ENCODE data around the gene A1BG.

A1BG gene

DNA sequence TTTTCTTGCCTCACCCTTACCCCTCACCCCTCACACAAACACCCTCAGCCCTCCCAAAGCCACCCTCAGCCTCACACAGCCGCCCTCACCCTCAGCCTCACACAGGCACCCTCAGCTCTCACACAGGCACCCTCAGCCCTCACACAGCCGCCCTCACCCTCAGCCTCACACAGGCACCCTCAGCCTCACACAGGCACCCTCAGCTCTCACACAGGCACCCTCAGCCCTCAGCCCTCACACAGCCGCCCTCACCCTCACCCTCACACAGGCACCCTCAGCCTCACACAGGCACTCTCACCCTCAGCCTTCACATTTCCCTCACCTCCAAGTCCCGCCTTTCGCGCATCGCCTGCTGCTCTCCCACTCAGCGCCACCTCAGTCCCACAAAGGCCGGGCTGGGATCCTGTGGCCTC is 26.8 kb downstream of the A1BG start:
- in situ Hi-C loops (cut with HindIII; ENCODE audit: low sequenced_read_pairs) = no loop called here
- H3K4me3 ChIP-seq (ENCODE audit: low read depth, low read length) = peak overlapping the region; percentile 93

DNA sequence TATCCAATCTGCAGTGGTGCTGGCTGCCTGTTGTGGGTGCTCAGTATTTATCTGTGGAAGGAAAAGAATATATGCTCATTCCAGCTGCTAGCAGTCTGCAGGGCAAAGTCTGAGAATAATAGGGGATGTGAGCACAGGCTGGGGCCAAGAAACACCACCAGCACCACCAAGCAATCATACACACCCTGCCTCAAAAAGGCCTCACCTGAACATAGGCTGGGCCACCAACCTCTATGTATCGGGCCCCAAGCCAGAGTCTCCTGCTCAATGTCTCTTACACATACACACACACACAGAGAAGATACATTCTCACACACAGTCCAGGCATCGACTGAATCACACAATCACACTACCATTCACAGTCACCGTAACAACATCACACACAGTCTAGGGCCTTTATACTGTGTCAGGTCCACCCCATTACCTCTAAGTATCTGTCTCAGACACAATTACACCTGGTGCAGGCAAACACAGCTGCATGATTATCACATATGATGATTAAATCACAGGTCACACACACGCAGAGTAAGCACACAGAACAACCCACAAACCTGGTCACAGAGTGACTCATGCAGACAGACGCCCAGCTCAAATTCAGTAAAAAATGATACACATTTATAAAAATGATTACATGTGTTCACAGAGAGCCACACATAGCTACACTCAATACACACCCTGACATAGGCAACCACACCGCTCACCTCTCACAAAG is 27.8 kb downstream of the A1BG start:
- DNase-seq (ENCODE audit: low read depth) = no peak
- peak overlapping the region; percentile 93 for H3K4me3 ChIP-seq (ENCODE audit: low read depth, low read length)
- TF ChIP-seq, protein P1, sequence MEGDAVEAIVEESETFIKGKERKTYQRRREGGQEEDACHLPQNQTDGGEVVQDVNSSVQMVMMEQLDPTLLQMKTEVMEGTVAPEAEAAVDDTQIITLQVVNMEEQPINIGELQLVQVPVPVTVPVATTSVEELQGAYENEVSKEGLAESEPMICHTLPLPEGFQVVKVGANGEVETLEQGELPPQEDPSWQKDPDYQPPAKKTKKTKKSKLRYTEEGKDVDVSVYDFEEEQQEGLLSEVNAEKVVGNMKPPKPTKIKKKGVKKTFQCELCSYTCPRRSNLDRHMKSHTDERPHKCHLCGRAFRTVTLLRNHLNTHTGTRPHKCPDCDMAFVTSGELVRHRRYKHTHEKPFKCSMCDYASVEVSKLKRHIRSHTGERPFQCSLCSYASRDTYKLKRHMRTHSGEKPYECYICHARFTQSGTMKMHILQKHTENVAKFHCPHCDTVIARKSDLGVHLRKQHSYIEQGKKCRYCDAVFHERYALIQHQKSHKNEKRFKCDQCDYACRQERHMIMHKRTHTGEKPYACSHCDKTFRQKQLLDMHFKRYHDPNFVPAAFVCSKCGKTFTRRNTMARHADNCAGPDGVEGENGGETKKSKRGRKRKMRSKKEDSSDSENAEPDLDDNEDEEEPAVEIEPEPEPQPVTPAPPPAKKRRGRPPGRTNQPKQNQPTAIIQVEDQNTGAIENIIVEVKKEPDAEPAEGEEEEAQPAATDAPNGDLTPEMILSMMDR (IDR thresholded peaks at IDR 0.05; ENCODE audit: low read depth, low read length, missing control alignments) = no peak
- in situ Hi-C loops (cut with HindIII; ENCODE audit: low sequenced_read_pairs) = no loop called here

More for the DNA sequence above, 26.8 kb downstream of the A1BG start:
- TF ChIP-seq, protein P1 (IDR thresholded peaks at IDR 0.05; ENCODE audit: low read depth, low read length, missing control alignments) = no peak
- DNase-seq (ENCODE audit: low read depth) = no peak

DNA sequence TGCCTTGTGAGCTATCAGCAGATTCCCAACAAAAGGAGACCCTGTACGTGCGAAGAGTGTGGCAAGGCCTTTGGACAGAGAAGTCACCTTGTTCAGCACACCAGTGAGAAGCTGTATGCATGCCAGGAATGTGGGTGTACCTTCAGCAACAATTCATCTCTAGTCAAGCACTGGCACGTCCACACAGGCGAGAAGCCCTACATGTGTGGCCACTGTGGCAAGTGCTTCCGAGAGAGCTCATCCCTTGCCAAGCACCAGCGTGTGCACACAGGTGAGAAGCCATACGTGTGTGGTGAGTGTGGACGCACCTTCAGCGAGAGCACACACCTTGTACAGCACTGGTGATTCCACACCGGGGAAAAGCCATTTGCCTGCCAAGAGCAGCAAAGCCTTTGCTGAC is 34.1 kb downstream of the A1BG start:
- no peak for DNase-seq (ENCODE audit: low read depth)
- no peak overlapping the region for H3K4me3 ChIP-seq (ENCODE audit: low read depth, low read length)
- TF ChIP-seq, protein P1 (IDR thresholded peaks at IDR 0.05; ENCODE audit: low read depth, low read length, missing control alignments) = no peak

DNA sequence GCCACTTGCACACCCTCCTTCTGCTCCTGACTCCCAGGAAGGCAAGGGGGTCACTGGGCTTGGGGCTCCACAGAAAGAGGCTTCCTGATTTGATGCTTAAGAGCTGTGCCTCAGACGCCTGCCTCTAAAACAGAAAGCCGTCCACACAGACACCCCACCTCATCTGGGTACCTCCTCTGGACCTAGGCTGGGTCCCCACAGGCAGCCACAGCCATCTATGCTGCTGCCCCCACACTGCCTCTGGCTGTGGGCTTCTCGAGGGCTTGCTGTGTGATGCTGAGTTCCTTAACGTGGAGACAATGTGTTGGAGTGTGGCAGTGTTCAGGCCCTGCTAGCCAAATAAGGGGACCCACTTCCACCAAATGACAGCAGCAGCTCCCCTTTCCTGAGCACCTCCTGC is 35.0 kb downstream of the A1BG start:
- DNase-seq (ENCODE audit: low read depth) = no peak
- no peak overlapping the region for H3K4me3 ChIP-seq (ENCODE audit: low read depth, low read length)
- in situ Hi-C loops (cut with HindIII; ENCODE audit: low sequenced_read_pairs) = no loop called here
- TF ChIP-seq, protein P1 (IDR thresholded peaks at IDR 0.05; ENCODE audit: low read depth, low read length, missing control alignments) = no peak

More for the DNA sequence above, 34.1 kb downstream of the A1BG start:
- in situ Hi-C loops (cut with HindIII; ENCODE audit: low sequenced_read_pairs) = no loop called here

DNA sequence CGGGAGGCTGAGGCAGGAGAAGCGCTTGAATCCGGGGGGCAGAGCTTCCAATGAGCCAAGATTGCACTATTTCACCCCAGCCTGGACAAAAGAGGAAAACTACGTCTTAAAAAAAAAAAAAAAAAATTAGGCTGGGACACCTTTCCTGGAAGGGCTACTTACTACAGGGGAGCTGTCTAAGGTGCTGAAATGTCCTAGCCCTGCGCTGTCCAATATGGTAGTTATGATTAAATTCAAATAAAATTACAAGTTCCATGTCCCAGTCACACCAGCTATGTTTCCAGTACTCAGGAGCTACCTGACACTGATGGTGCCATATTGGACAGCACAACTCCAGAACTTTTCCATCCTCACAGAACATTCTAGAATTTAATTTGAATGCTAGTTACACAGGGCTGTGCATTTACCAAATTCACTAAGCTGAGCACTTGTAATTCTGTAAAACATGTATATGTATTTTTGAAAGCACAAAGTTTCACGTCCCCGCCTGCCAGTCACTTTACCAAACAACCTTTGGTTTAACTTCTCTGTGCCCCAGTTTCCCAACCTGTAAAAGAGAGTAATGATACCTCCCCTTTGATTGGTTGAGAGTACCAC is 35.7 kb downstream of the A1BG start:
- in situ Hi-C loops (cut with HindIII; ENCODE audit: low sequenced_read_pairs) = no loop called here
- no peak overlapping the region for H3K4me3 ChIP-seq (ENCODE audit: low read depth, low read length)
- TF ChIP-seq, protein P1 (IDR thresholded peaks at IDR 0.05; ENCODE audit: low read depth, low read length, missing control alignments) = no peak
- DNase-seq (ENCODE audit: low read depth) = peak; percentile 26

DNA sequence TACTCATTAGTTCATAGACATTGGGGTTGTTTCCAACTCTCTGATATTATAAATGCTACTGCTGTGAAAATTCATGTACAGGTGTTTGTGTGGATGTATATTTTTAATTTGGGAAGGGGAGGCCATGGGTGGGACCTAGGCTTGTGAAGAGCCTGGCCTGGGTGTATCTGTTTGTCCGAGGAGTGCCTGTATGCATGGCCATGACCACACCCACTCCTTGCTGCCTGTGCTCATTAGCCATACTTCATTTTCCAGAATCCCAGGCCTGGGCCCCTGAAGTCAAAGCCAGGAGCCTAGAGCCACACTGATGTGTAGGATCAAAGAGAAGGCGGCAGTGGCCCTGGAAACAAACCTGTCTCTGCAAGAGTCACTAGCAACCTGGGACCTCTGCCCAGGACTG is 37.7 kb downstream of the A1BG start:
- no peak for DNase-seq (ENCODE audit: low read depth)
- no peak overlapping the region for H3K4me3 ChIP-seq (ENCODE audit: low read depth, low read length)
- in situ Hi-C loops (cut with HindIII; ENCODE audit: low sequenced_read_pairs) = no loop called here
- TF ChIP-seq, protein P1 (IDR thresholded peaks at IDR 0.05; ENCODE audit: low read depth, low read length, missing control alignments) = no peak
